ENCODE data around the gene SPOCD1.

Gene SPOCD1

DNA sequence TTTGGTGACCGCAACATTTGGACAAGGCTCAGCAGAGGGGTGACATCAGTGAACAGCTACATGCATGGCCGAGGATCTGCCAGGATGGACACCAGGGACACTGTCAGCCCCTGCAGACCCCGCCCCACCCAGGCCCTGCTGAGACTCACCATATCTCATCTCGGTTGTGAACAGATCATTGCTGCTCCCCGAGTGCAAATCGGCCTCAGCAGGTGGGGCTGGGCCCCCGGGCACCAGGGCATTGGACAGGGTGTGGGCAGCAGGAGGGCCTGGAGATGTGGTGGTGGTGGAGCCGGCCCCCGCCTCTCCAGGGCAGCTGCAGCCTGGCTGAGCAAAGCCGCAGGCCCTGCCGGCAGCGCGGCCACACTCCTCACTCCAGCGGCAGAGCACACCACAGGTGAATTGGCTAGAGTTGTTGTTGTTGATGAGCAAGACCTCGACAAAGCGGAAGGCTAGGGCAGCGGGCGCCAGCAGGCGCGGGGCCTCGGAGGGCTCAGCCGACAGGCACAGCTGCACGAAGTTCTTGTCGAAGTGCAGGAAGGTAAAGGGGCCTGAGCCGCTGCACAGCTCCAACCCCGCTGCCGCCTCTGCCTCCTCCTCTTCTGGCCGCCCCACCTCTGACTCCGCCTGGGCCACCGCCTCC is 59.9 kb downstream of the SPOCD1 start:
- DNase-seq (ENCODE audit: low read depth): no peak

DNA sequence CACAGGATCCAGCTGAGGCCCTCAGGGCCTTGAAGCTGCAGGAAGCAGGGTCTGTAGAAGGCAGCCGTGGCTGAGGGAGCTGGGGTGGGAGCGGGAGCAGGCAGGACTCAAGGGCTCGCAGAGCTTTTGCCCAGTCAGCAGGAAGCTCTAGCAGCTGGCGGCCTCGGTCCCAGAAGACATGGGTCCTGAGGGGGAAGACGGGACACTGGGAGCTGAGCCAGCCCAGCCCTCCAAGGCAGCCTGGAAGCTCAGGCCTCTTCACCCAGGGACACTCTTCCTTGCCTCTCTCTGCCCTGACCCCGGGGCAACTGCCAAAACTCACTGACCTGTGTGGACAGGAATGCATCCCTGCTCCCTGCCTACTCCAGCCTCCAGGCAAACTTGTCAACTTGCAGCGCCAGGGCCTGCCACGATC is 60.6 kb downstream of the SPOCD1 start:
- DNase-seq (ENCODE audit: low read depth): no peak

DNA sequence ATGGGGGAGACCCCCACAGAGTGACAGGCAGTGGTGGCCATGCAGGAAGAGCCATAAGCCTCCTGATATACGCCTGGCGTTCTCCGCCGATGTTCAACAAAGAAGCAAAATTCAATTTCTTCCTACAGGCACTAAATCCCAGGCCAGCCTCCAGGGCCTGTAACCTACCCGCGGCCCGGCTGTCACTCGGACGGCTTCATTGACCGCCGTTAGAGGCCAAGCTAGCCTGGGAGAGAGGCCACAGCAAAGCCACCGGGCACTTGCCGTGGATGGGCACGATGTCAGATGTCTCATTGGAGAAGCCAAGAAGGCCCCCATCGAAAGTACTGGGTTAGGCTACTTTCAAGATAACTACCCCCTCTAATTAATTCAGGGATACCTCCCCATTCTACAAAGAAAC is 61.4 kb downstream of the SPOCD1 start:
- no peak for DNase-seq (ENCODE audit: low read depth)

DNA sequence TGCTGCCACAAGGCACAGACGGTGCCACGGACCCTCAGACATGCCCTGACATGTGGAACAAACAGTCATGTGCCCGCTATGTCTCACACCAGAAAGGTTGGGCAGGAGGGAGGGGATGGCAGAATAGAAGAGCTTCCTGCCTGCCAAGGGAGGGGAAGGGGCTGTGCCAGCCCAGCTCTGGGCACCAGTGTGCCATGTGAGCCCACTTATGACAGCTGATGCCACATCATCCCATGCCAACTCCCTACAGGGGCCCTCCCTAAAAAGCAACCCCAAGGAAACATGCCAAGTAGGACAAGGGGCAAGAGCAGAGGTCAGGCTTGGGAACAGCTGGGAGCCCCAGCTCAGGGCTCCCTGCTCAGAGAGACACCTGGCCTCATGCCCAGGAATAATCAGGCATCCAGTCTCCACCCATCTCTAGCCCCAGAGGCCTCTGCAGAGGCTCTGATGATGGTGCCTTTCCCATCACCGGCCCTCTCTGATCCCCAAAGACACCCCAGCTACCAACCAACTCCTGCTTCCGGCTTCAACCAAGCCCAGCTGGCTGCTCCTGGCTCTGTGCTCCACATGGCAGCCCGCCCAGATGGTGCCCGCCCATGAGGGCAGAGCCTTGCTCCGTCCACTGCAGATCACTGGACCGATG is 62.0 kb downstream of the SPOCD1 start:
- no peak for DNase-seq (ENCODE audit: low read depth)

DNA sequence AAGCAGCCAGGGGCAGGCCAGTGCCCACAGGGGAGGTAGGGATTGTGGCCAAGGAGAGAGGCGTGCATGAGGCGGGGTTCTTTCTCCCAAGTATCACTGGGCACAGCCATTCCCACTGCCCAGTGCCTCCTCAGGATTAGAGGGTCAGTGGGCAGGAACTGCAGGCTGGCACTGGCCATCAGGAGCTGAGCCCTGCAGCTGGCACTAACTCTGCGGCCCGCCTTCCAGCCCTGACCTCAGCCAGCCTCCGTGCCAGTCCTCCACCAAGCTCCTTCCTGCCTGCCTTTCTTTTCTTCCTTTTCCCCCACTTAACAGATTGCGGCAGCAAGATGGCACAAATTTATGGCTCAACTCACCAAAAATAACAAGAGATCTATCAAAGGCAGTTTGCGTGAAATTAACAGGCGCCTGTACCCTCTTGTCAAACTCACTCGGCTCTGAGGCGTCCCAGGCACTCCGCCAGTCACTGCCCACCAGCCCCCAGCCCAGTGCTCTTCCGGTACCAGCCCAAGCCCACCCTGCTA is 62.8 kb downstream of the SPOCD1 start:
- no peak for DNase-seq (ENCODE audit: low read depth)

DNA sequence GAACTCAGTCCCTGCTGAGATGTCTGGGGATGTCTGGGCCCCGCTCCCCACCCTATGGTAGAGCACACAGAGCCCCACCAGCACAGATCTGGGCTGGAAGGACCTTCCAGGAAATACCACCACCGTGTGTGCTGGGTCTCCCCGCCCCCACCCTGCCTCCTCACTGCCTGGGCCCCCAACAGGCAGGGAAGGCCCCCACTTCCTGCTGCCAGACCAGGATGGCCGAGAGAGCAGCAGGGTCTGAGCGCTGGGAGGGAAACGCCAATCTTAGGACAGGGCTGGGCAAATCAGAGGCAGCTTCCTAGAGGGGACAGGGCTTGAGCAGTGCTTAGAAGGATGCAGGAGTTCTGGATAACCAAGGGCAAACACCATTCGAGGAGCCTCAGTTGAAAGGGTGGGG is 63.6 kb downstream of the SPOCD1 start:
- no peak for DNase-seq (ENCODE audit: low read depth)

DNA sequence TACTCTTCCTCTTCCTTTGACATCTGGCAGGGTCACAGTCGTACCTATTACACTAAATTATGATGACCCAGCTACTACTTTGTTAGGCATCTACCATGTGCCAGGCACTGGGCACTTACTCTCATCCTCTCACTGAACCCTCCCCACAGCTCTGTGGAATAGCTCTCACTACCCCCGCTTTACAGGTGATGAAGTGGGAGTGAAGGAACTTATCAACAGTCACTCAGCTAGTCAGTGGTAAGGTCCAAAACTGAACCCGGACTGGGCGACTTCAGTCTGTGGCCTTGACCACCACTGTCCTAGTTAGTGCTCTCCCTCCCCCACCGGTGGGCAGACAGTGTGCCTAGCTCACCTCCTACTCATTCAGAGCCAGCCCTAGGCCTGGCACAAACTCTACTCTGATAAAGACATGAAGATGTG is 64.0 kb downstream of the SPOCD1 start:
- DNase-seq (ENCODE audit: low read depth): no peak

DNA sequence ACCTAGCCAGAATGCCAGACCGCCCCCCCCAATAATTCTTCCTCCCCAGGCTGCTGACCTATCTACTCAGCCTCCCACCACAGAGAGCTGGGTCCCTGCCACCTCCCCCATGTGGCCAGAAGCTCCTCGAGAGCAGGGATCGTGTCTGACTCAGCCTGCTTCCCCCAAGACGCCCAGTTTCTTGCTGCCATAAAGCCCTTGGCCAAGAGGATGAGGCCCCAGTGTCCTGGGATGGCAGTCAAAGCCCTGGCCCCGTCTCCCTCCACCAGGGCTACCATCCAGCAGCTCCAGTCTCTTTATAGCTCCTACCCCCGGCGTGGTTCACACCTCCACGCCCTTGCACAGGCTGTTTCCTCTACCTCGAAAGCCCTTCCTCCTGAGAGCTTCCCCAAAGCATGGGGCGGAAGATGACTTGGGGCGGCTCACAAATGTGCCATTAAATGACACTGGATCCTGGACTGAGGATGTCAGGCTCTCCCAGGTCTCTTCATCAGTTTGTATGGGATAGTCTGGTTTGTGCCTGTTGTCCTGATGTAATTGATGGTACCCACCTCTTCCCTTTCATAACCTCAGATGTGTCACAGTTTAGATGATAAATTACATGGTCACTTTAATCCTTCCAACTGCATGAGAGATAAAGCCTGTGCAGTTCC is 64.8 kb downstream of the SPOCD1 start:
- DNase-seq (ENCODE audit: low read depth): no peak

DNA sequence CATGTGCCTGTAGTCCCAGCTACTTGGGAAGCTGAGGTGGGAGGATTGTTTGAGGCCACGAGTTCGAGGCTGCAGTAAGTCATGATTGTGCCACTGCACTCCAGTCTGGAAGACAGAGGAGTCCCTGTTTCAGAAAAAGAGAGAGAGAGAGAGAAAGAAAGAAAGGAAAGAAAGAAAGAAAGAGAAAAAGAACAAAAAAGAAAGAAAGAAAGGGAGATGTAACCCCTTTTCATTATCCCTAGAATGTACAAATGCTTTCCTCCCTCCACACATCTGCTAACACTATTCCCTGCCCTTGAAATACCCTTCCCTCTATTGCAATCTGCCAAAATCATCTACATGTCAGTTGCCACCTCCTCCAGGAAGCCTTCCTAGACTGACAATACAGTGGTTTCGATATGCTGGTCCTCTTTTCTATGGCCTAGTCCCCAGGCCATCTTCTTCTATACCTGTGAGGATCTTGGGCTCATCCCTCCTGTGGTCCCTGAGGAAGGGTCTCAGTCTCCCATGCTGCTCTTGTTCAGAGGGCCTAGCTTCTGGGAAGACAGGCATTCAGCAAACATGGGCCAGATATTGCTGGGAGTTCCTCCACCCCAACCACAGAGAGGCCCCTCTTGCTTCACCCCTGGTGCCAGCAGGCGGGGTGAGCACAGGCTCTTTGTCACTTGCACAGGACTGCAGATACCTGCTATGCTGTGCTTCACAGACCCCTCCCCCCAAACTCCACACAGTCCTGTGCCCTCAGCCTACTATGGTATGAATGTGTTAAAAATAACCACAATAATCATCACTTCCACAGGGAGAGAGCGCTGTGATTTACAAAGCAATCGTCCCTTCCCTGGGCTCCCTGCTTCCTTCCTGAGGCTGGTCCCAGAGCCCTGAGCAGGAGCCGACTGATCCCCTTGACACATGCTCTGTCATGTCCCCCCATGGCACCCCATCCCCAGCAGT is 65.8 kb downstream of the SPOCD1 start:
- DNase-seq (ENCODE audit: low read depth): no peak

DNA sequence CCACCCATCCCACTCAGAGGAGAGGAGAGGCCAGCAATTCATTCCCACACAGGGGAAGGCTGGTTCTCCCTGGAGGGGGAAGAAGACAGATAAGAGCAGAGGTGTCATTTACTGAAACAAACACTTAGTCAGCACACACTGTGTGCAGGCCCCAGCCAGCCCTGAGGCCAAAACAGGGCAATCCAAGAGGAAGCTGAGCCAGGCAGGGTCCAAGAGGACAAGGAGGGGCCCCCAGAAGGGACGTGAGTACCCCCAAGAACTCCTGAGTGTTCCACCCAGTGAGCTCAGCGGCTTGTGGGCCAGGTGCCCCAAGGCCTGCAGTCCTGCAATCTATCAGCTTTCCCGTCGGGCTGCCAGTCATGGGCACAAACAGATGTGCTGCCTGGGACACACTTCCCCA is 67.5 kb downstream of the SPOCD1 start:
- DNase-seq (ENCODE audit: low read depth): no peak

DNA sequence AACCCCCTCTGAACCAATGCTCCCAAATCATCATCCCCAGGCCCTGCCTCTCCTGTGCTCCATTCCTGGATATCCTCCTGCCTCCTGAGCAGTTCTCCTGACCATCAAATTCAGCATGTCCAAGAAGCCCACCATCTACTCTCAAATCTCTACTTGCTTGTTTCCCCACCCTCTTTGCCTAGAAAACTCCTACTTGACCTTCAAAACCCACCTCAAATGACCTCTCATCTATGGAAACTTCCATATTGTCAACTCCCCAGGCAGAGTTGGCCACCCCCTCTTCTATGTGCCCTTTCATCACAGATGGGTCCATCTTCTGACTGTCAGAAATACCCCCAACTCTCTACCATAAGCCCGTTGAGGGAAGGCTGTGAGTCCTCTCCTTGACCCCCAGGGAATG is 68.5 kb downstream of the SPOCD1 start:
- no peak for DNase-seq (ENCODE audit: low read depth)

DNA sequence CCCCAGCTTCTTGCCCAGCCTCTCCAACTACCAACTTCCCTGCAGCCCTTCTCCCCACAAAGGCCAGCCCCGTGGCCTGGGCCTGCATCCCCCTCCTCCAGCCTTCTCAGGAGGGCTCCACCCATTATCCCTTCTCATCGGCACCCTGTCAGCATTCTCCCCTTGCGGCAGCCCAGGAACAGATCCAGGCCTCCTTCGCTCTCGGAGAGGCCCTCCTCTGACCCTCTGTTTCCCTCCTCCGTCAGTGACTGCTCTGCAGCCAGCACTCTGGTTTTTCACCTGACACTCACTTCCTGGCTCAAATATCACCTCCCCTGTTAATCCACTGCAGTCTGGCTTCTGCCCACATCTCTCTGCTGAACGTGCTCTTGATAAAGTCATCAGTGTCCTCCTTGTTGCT is 69.1 kb downstream of the SPOCD1 start:
- DNase-seq (ENCODE audit: low read depth): no peak

DNA sequence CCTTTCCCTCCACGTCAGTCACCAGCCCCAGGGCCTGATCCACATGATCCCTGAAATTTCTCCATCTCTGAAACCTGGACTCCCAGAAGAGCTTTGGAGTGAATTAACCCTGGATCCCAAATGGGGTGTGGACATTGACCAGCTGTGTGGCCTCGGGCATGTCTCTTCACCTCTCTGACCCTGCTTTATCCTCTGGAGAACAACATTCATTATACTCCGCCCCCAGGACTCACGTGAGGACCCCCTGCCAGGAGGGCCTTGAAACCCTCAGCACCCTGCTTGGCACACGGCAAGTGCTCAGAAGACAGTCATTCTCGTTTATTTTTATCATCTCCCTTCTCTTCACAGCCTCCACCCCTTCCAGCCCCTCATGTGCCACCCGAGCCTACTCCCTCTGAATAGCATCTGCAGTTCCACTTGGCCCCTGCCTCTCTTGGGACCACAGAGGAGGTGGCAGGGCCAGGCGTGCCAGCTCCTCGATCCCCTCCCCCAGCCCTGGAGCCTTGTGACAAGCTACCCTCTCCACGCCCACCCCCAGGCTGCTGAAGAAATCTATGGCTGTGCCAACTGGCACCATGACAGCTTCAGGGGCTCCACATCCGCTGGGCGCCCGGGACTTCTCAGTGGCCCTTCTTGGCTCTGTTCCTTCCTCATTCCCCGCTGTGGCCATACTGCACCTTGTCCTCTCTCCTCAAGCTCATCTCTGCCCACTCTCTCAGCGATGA is 69.7 kb downstream of the SPOCD1 start:
- no peak for DNase-seq (ENCODE audit: low read depth)

DNA sequence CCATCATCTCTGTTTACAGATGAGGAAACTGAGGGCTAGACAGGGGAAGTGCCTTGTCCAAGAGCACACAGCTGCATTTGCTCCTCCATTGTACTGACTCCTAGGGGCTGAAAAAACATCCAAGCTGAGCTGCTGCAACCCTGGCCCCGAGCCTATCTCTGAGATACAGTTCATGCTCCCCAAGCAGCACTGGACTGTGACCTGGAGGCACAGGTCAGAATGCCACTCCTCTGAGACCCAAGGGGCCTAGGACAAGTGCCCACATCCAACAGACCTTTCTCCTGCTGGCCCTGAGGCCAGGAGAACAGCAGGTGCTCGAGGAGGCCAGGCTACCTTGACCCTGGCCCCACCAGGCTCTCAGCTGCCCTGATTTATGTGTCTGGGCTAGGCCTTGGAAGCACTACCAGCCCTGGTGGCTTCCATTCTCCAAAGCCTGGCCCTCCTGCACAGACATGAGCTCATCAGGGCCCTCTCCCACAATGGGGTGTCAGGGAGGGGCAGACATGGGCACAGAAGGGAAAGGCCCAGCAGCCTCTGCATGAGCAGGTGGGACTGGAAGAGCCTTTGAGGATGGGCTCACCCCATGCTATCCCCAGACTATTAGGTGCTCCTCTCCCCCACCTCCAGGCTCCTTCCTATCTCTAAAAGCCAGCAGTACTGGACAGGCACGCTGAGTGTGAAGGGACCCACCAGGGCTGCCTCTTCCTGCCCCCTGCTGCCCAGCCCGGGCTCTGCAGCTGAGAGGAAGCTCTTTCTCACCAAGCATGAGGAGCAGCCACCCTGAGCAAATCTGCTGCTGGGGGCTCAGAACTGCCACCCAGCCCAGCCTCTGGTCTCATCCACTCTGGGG is 70.5 kb downstream of the SPOCD1 start:
- DNase-seq (ENCODE audit: low read depth): no peak

DNA sequence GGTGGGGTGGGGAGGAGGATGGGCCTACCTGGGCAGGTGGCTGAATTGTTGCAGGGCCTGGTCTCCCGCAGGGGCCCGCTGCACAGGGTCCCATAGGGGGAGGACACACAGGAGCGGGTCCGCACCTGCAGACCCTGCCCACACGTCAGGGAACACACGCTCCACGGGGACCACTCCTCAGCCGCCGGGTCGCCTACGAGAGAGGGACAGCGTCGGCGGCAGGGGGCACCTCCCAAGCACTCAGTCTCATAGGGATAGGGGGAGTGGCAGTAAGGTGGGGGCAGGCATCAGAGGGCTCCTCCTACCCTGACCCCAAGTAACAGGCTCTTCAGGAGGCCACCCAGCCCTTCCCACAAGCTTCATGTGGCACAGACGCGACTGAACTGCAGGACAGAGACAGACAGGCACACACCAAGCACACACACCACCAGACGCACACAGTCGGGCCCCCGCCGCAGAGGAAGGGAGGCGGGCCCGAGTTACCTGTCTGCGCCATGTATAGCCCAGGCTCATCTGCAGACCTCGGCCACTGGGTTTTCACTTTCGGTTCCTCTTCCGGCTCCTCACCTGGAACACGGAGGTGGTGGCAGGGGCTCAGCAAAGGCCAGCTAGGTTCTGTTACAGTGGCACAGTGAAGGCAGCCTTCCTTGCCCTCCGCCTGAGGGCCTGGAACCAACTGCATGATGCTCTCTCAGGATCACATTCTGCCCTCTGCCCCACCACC is 71.5 kb downstream of the SPOCD1 start:
- DNase-seq (ENCODE audit: low read depth): no peak

DNA sequence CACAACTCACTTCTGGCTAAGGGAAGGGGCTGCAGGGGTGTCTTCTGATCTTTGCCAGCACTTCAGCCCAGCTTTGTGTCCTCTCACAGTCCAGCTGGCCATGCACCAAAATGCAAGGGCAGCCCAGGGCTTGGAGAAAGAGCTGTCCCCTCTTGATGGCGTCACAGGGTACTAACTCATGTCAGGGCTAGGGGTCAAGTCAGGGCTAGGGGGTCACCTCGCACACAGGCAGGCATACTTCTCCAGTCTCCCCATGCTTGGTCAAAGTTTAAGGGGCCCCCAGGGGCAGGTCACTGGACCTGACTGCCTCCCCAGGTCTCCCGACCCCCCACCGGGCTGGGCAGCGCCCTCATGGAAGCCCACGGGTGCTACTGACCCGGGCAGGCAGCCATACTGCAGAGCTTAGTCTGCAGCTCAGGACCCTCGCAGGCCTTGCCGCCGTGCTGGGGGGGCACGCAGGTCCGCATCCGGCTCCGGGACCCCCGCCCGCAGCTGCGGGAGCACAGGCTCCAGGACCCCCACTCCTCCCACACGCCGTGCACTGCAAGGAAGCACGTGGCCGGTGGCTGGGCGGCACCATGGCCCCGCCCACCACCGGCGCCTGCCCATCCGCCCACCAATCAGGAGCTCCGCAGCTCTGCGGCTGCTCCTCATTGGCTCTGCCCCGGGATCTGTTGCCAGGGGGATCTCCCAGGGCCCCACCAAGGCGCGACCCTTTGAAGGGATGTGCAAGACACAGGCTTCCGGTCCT is 73.2 kb downstream of the SPOCD1 start:
- no peak for DNase-seq (ENCODE audit: low read depth)
